Activated CD8-positive, alpha-beta memory T cell treated with anti-CD3 and anti-CD28 coated beads for 36 hours (primary cell): ENCODE data around the gene MORN5. TPM values are rescaled to one million over a fixed set of nuclear protein-coding genes. Genes with fewer than 3 reads are reported as not detected.
"Not testable (repeated sequence)": the region's sequence is repeated elsewhere in the genome, so short reads cannot be mapped to it uniquely, and the experiment has no call there.

ENCODE experiments used
- CTCF ChIA-PET: fragments of 350-600 bp; sonication (Branson Sonifier 250); formaldehyde crosslinking; loops from one replicate; lab custom pipeline; 2021; ENCODE audit warnings: antibody characterized with exemption; lab: Charles Lee
- POLR2A ChIA-PET: fragments of 350-600 bp; sonication (Branson Sonifier 250); formaldehyde crosslinking; loops from one replicate; lab custom pipeline; 2021; ENCODE audit warnings: antibody characterized with exemption; lab: Charles Lee
- total RNA-seq, 2 experiments: library from RNA; stranded (reverse); gene quantifications; one replicate each; pipeline ENCODE4 v1.2.3, GENCODE V29; 2021

The MORN5 gene
- total RNA-seq = not detected

DNA sequence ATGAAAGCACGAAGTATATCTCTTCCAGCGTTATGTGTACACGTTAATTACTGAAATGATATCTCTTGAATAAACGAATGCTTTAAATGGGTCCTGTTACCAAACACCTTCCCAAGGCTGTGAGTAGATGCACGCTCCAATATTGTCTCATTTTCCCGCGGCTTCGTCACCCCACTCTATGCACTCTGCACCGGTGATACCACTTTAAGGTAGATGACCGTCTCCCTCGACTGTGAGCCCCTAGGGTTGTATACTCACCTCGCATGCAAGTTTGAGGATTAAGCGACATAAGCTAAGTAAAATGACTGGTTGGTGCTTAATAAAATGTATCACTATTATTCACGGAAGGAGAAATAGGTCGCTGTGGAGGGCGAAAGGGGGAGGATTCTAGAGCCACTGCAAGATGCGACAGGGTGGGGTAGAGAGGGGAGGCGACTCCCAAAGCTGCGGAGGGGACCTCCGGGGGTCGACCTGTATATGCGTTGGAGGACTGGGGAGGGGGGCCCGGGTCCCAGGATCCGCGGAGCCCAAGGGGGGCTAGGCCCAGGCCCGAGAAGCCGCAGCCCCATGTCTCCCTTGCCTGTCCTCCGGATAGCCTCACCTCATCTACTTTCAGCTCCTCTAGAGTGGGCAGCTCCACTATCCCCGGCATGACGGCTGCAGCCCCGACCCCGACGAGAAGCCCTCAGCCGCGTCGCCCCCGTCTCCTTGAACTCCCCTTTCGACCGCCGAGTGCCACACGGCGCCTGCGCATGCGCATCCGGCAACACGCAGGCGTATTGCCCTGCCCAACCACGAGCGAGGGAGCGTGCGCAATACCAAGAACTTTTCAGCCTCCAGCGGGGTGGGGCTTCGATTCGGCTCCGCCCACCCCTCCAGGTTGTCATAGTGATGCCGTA lies at the start of gene MORN5, which contains the start of gene NDUFA8:
Gene MORN5 (plus strand): TSS at position 883 of the 899 bp plus-strand sequence. CDS start 65 bp downstream, outside the sequence.
Gene NDUFA8 (minus strand): TSS at position 754 of the 899 bp plus-strand sequence. CDS start 102 bp downstream, at position 652.
- ChIA-PET POLR2A (interaction anchor here (0.7 kb wide), 1 partner anchor 240 kb away, joined by 3 read pairs; no protein-coding TSS in a partner anchor), CTCF (interaction anchor here (0.5 to 5.0 kb wide), 5 partner anchors 13 to 1447 kb away, joined by 3 to 17 read pairs (median 4); no protein-coding TSS in a partner anchor)

DNA sequence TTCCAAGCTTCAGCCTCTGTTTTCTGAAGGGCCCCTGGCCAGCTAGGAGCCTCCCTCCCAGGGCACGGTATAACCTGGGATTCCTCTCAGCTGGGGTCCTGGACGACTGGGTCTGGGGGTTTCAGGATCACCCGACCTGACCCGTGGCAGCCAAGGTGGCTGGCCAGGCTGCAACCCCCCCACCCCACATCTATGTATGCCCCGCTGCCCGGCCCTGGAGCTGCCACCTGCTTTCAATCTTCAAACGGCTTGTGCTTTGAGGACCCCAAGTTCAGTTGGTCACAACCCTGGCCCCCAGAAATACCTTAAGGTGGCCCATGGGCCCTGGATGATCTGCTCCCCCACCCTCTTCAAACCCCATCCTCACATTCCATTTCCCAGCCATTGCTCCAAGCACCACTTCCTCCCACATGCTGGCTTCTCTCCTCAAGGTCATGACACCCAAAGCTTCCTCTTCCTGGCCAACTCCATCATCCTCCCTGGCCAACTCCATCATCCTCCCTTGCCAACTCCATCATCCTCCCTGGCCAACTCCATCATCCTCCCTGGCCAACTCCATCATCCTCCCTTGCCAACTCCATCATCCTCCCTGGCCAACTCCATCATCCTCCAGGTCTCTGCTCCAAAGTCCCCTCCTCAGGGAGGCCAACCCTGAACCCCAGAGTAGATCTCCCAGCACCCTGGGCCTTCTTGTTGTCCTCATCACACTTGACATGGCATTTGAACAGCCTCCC lies 49.4 kb upstream of the MORN5 start:
- POLR2A ChIA-PET = no interaction called here
- CTCF ChIA-PET = interaction anchor here (1.3 kb wide), 1 partner anchor 13 kb away, joined by 4 read pairs; no protein-coding TSS in a partner anchor

DNA sequence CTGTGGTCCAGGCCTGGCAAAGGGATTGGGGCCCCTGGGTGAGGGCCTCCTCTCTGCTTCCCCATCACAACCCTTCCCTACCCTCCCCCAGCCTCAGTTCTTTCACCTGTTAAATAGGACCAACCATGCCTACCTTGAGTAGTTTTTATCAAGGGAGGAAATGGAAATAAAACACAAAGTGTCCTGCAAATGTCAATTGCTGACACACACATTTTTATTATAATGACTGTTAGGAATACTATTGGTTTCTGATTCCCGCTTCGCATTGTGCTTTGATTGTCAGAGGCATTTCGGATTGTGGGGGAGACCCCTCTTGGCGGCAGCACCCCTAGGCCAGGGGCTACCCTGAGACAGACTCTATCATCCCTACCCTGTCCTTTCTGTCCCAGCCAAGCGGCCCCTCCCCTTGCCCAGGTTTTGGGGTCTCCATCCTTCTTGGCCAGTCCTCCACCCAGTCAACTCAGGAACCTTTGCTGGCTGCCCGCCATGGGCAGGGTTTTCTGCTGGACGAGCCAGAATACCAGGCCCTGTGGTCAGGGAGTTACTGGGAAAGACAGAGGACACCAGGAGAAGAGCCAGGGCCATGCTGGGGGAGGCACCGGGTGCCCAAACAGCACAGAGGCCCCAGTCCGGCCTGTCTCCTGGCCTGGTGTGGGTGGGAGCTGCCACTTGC lies 48.2 kb upstream of the MORN5 start:
- ChIA-PET CTCF (interaction anchor here (1.0 kb wide), 1 partner anchor 12 kb away, joined by 4 read pairs; no protein-coding TSS in a partner anchor), POLR2A (no interaction called here)

DNA sequence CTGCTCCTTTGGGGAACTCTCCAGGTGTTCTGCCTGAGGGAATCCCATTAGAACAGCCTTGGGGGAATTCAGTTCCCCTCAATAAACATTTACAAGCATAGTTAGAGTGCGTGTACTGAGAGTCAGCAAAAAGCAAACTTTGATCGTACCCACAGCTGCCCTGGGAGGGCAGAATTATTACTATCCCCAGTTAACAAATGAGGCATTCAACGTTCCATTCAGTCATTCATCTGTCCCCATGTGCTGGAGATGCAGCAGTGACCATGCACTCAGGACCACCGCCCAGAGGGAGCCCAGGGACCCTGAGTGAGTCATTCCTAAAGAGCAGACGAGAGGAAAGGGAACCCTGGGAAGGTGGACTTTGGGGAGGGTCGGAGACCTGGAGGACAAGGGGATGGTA lies 47.5 kb upstream of the MORN5 start:
- ChIA-PET POLR2A (no interaction called here), CTCF (no interaction called here)

DNA sequence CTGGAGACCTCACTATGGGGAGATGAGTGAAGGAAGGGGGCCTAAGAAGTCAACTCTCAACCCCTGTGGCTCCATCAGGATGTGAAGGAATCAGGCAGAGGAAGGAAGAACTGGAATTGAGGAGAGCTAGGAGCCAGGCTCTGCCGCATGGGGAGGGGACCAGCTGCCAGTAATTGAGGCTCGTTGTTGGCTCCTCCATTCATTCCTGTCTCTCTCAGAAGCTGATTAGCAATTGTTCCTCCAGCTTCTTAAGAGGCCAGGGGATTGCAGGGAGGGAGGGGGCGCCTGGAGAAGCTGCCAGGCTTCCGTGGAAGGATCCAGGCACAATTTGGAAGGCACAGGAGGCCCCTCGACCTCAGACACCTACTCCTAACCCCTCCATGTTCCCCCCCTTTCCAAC lies 46.1 kb upstream of the MORN5 start:
- CTCF ChIA-PET = no interaction called here
- POLR2A ChIA-PET = no interaction called here

DNA sequence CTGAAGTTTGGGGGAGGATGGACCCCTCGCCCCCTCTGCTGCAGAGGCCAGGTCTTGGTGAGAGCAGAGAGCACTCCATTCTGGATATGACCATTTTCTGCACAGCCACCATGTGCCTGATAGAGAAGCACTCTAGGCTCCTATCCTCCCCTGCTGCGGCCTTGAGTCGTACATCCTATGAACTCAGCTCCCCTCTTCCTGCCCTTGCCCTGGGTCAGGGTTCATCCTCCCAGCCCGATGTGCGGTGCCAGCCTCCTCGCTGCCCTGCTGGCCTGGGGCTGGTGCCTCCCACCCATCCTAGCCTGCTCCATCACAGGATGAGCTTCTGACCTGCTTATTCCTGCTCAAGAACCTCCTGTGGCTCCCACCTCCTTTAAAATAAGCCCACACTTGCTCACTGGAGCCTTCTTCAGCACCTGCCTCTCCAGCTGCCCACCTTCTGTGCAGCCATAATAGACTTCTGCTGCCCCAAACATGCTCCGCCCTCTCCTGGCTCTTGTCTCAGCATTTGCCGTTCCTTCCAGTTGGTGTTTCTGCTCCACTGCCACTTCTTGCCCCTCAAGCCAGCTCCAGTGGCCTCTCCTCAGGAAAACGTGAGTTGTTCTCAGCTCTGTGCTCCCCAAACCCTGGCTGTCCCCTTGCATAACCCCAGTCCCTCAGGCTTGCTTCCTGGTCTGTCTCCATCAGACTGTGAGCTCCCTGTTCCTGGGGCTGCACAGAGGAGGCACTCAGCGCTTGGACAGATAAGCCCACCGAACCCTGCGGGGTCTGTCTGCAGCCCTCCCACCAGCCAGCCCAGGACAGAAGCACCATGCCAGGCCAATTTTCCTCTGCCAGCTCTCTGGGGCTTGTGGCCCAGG lies 44.3 kb upstream of the MORN5 start:
- CTCF ChIA-PET = interaction anchor here (1.2 to 2.8 kb wide), 3 partner anchors 9 to 350 kb away, joined by 3 to 7 read pairs (median 7); no protein-coding TSS in a partner anchor
- POLR2A ChIA-PET = no interaction called here

DNA sequence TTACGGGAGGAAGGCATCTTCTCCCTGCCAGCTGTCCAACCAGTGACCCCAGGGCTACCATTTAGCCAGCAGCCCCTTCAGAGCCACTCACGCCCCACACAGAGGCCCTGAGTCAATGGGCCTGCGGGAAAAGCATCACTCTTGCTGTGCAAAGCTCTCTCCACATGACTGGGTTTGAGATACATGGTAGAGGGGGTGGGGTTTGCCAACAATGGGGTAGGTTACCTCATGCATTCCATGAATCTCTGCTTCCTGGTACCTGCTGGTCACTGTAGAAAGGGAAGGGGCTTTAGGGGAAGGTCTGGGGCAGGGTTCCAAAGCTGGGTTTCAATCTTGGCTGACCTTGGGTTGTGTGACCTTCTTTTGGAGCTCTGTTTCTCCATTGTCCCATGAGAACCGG lies 43.7 kb upstream of the MORN5 start:
- ChIA-PET POLR2A (no interaction called here), CTCF (interaction anchor here (1.2 to 2.8 kb wide), 3 partner anchors 9 to 349 kb away, joined by 3 to 7 read pairs (median 7); no protein-coding TSS in a partner anchor)

DNA sequence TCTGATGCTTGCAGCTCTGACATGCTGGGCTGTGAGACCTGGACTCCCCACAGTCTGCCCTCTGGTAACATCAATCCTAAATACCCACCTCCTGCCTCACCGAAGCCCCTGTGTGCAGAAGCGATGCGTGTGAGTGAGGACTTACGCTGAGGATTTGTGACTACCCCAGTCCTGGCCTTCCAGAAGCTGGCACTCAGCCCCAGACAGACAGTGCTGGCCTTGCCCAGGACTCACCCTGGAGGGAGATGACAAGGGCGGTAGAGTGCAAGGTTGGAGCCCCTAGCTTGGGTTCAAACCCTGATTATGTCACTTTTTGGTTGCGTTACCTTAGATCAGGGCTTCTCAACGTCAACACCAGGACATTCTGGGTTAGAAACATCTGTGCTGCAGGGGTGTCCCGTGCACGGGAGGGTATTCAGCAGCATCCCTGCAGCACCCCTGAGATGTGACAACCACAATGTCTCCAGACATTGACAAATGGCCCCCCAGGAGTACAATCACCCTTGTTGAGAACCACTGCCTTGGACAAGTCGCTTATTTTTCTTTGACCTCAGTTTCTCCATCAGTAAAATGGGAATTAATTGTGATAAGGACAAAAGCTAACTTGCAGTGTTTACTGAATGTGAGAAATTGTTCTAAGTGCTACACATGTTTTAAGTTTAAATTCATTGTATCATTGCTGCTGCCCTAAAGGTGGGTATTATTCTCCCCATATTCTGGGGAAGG lies 43.1 kb upstream of the MORN5 start:
- POLR2A ChIA-PET = no interaction called here
- CTCF ChIA-PET = interaction anchor here (0.6 to 2.8 kb wide), 5 partner anchors 8 to 349 kb away, joined by 3 to 7 read pairs (median 6); no protein-coding TSS in a partner anchor

DNA sequence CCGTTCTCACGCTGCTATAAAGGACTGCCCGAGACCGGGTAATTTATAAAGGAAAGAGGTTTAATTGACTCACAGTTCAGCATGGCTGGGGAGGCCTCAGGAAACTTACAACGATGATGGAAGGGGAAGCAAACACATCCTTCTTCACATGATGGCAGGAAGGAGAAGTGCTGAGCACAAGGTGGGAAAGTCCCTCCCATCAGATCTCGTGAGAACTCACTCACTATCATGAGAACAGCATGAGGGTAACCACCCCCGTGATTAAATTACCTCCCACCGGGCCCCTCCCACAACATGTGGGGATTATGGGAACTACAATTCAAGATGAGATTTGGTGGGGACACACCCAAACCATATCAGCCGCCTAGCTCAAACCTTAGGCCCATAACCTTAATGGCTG lies 42.5 kb upstream of the MORN5 start:
- CTCF ChIA-PET = interaction anchor here (0.6 to 2.8 kb wide), 6 partner anchors 7 to 816 kb away, joined by 3 to 7 read pairs (median 6); no protein-coding TSS in a partner anchor

DNA sequence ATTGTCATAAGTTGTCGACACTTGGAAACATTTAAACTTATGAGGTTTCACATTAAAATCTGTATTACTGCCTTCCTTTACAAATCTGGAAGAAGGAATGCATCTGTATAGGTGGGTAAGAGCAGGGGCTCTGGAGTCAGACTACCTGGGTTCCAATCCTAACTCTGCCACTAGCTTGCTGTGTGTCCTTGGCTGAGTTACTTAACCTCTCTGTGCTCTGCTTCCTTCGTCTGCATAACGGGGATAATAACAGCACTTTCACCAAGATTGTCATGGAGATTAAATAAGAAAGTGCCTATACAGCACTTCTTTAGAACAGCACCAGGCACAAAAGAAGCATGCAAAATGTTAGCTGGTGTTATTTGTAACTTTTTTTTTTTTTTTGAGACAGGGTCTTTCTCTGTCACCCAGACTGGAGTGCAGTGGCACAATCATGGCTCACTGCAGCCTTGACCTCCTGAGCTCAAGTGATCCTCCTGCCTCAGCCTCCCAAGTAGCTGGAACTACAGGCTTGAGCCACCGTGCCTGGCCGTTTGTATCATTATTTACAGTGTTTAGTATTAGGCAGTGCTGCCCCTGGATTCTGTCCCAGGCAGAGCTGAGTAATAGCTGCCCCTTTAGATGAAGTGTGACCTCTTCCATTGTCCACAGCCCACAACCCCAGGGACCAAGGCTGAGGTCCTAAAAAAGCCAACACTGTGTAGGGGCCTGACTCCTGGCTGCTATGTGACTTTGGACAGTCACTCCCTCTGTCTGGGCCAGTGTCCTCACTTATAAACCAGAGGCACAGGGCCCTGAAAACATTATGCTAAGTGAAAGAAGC lies 41.2 kb upstream of the MORN5 start:
- ChIA-PET CTCF (interaction anchor here (1.9 kb wide), 1 partner anchor 20 kb away, joined by 6 read pairs; no protein-coding TSS in a partner anchor), POLR2A (no interaction called here)

More for the DNA sequence above, 42.5 kb upstream of the MORN5 start:
- POLR2A ChIA-PET = not testable (repeated sequence)

DNA sequence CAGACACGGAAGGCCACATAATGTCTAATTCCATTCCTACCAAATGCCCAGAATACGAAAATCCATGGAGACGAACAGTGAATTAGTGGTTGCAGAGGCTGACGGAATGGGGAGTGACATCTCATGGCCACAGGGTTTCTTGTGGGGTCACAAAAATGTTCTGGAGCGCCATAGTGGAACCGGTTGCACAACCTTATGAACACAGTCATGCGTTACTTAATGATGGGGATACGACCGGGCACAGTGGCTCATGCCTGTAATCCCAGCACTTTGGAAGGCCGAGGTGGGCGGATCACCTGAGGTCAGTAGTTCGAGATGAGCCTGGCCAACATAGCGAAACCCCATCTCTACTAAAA lies 40.6 kb upstream of the MORN5 start:
- ChIA-PET CTCF (no interaction called here), POLR2A (no interaction called here)

DNA sequence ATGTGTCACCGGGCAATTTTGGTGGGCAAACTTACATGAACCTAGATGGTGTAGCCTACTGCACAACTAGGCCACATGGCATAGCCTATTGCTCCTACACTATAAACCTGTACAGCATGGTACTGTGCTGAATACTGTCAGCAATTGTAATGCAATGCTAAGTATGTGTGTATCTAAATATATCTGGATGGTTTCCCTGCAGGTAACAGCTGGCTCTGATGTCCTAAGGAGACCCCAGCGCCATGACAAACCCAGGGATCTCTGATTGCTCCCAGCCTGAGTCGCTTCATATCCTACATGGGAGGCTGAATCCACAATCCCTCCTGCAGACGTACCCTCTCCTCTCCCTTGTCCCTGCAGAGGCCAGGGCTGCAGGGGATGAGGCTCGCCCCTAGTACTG lies 40.0 kb upstream of the MORN5 start:
- POLR2A ChIA-PET = no interaction called here
- CTCF ChIA-PET = interaction anchor here (6.9 kb wide), 1 partner anchor 22 kb away, joined by 91 read pairs; no protein-coding TSS in a partner anchor

DNA sequence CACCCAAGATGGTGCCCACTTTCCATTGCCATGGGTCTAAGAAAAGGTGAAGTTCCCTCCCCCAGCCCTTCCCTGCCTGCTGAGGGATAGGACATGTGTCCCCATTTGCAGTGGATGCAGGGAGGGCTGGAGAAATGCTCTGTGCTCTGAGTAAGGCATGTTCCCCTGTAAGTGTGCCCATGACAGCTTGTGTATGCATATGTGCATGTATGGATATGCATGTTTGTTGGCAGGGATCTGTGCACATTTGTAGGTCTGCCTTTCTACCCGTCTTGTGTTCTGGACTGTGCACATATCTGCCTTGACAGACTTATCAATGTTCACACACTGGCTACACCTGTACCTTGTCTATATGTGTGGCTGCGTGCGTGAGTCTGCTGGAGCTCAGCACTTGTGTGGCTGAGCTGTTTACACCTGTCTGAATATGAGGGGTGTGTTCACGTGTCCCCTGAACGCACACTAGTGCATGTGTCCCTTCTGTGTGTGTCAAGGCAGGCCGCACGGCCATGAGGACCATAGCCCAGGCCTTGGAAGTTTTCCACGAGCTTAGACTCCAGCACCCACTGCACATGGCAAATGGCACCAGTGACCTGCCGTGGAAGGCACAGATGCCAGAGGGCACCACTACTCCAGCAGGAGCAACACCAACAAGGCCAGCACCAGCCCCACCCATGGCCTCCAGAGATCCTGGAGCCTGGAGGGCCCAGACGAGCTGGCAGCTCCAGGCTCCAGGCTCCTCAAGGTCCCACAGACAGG lies 39.2 kb upstream of the MORN5 start:
- ChIA-PET CTCF (interaction anchor here (6.9 kb wide), 1 partner anchor 23 kb away, joined by 91 read pairs; no protein-coding TSS in a partner anchor), POLR2A (no interaction called here)

DNA sequence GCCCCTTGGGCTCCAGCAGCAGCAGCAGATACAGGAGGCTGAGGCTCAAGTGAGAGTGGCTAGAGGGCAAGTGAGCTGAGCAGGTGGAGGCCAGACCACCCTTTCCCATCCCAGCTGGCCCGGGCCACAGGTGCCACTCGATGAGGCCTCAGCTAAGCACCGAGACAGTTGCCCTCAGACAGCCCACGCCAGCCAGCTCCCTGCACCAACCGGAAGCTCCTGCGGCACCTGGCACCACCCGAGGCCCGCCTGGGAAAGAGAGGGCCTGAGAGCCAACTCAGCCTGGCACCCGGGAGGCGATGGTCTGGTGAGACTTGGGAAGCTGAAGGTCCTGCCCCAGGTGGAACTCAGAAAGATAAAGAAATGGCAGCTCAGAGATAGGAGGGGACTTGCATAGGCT lies 38.3 kb upstream of the MORN5 start:
- ChIA-PET POLR2A (no interaction called here), CTCF (interaction anchor here (6.8 to 6.9 kb wide), 2 partner anchors 24 to 229 kb away, joined by 66 to 91 read pairs; no protein-coding TSS in a partner anchor)

DNA sequence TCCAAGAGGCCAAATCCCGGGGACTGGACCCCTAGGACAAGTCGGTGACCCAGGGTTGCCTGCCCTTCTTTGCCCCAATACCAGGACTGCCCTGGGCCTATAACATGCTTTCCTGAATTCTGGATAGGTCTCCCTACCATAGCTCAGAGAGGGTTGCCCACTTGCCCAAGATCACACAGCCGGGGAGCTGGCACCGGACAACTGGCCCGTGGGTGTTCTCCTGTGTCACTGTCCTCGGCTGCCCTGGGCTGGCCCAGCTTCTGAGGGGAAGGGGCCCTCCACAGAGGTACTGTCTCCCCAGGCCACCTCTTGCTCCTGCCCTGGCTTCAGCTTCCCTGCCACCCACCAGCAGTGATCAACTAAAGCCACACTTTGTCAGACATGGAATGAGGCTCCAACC lies 37.8 kb upstream of the MORN5 start:
- CTCF ChIA-PET = interaction anchor here (1.3 to 6.9 kb wide), 4 partner anchors 12 to 229 kb away, joined by 3 to 91 read pairs (median 37); partner anchors contain the start of genes MRRF and RBM18
- POLR2A ChIA-PET = no interaction called here
